GM20000 (cell line): ENCODE measurements around the gene GOLGA6A.

ENCODE experiments used
- DNase-seq: peaks from one replicate; pipeline ENCODE4 v3.0.0; 2012; ENCODE audit warnings: low spot score
- CTCF ChIP-seq: IDR thresholded peaks from 2 replicates; pipeline ENCODE4 v1.5.1; 2012; ENCODE audit warnings: mild to moderate bottlenecking, control low read depth; ENCODE audit errors: extremely low read depth, missing control alignments

The GOLGA6A gene

GRCh38 chr15:74045636-74046274, 36.6 kb downstream of the GOLGA6A start:
- DNase-seq: no peak
- TF ChIP-seq CTCF: no peak

- TF ChIP-seq CTCF: no peak
- DNase-seq: no peak
Measured at GRCh38 chr15:74045184-74045583, 37.2 kb downstream of the GOLGA6A start.

GRCh38 chr15:74044267-74045110, 37.9 kb downstream of the GOLGA6A start:
- TF ChIP-seq CTCF: no peak
- DNase-seq: no peak

- DNase-seq: no peak
- TF ChIP-seq CTCF: no peak
Measured at GRCh38 chr15:74043425-74044266, 38.7 kb downstream of the GOLGA6A start.

- DNase-seq: no peak
- TF ChIP-seq CTCF: no peak
Measured at GRCh38 chr15:74042603-74043424, 39.5 kb downstream of the GOLGA6A start.

- DNase-seq: no peak
- TF ChIP-seq CTCF: no peak
Measured at GRCh38 chr15:74041777-74042435, 40.4 kb downstream of the GOLGA6A start.
